ENCODE results near the gene PSD2.
A peak's percentile ranks its signal among the peaks of the same experiment; 100 is the strongest.

Gene PSD2

DNA sequence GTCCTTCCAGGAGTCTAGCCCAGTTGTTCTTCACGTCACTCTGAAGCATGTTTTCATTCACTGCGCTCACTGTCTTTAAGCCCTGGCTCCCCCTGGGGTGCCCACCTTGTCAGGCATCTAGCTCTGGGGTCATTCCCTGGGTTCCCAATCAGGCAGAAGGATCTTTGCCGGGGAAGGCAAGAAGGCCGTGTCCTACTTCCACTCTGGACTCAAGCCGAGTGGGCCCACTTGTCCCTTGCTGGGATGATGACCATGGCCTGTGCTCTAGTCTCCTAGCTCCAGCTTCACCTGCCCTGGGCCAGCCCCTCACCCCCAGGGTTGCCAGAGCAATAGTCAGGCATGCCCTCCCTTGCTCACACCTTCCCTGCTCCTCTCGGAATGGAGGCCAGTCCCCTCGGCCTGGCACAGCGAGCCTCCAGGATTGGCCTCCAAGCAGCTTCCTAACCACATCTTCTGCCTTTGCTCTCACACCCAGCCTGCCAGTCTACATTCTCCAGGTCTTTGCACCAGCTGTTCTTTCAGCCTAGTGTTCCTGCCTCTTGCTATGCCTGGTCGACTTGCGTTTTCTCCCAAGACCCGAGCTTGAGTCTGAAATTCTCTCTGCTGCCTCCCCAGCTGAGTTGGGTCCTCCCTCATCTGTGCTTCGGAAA lies 32.2 kb upstream of the PSD2 start:
- DNase-seq (ENCODE audit: low read depth in 2 of 2), result no peak

DNA sequence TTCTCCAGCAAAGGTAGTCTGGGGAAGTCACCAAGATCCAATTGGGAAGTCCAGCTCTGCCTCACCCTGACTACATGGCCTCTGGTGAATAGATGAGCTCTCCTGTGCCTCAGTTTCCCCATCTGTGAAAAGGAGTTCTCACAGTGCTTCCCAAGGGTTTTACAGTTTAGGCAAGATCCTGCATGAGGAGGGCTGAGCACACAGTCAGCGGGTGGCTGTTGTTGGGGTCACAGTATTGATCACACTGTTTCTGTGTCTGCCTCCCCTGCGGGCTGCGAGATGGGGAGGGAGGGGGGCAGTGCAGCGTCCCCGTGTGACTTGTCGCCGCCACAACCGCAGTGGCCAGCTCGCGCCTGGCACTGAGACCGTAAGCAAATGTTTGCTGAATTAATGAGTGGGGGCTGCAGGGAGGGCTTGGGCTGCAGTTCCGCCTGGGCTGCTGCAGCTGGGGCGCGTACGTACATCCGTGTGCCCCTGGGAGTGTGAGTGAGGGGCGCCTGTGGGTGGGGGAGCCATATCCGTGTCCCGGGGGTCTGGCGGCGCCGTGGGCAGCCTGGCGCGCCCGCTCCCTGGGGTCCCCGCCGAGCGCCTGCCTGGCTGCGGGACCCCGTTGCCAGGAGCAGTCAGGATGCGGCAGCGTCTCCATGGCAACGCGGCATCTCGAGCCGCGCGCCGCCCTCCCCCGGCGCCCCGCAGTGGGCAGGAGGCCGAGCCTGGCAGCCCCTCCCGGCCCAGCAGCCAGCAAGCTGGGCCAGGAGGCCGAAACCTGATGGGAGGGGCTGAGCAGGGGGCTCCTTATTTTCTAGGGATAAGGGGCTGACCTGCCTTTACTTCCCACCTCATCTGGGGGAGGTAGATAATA lies 31.4 kb upstream of the PSD2 start:
- DNase-seq (ENCODE audit: low read depth in 2 of 2), result no peak

DNA sequence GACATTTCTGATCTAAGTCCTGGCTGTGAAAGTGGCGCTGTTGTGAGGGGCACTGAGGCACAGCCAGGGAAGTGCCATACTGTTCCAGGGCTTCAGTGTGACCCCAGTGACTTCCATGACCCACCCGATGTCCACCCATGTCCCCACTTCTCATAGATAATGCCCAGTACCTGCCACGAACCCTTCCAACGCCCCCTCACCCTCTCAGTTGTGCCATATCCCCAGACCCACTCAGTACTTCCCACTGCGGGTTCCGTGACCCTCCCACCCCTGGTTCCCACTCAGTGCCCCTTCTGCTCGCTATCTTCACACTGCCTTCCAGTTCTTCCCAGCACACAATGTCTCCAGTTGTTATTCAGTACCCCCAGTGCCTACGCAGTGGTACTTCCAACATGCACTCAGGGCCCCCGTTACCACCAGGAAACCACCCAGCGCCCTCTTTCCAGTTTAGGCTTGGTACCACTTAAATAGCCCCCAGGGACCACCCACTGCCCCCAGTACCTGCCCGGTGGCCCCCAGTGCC lies 30.7 kb upstream of the PSD2 start:
- no peak for DNase-seq (ENCODE audit: low read depth in 2 of 2)

DNA sequence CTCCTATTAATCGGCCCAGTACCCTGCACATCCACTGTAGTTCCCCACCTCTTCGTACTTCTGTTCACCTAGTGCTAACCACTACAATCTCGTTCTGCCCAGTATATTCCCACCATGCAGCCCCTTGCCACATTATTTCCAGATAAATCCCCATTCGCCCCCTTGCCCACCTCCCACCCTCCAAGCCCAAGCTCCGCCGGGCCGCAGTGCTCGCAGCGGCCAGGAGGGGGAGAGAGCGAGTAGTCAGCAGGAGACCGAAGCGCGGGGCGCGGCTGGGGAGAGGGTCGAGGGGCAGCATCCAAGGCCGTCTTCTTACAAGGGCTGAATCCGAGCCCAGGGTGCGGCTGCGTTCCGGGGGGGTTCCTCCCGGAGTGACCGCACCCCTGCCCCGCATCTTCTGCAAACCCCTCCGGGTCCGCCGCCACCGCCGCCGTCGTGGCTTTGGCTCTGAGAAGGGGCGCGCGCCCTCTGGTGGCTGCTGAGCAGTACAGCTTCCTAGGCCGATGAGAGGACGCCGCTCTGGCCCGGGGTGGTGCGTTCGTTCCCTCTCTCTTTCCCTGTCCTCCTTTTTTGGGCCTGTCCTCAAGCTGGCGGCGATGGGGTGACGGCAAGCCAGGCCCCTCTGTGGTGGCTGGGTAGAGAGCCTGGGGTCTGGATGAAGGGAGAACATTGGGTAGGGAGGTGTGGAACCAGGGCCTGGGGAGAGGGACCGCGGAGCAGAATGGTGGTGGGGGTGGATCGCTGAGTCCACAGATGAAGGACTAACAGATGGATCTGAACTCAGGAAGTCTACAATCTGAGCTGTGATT lies 30.0 kb upstream of the PSD2 start:
- DNase-seq (ENCODE audit: low read depth in 2 of 2), result peak; percentile 57 to 77

DNA sequence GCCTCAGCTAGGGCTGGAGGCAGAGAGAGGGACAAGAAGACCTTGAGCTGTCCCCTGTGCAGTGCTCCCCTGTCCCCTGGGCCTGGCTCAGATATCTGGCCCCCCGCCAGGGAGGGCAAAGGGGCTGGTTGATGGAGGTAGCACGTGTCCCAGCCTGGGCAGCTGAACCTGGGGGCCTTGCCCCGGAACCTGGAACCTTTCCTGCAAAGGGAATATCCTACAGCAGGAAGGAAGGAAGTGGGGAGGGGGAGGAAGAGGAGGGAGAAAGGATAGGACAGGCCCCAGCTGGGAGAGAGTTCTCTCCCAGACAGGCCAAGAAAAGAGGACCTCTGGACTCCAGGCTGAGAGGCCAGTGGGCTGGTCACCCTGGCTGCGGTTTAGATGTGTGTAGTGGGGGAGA lies 27.6 kb upstream of the PSD2 start:
- DNase-seq (ENCODE audit: low read depth in 2 of 2), result no peak

DNA sequence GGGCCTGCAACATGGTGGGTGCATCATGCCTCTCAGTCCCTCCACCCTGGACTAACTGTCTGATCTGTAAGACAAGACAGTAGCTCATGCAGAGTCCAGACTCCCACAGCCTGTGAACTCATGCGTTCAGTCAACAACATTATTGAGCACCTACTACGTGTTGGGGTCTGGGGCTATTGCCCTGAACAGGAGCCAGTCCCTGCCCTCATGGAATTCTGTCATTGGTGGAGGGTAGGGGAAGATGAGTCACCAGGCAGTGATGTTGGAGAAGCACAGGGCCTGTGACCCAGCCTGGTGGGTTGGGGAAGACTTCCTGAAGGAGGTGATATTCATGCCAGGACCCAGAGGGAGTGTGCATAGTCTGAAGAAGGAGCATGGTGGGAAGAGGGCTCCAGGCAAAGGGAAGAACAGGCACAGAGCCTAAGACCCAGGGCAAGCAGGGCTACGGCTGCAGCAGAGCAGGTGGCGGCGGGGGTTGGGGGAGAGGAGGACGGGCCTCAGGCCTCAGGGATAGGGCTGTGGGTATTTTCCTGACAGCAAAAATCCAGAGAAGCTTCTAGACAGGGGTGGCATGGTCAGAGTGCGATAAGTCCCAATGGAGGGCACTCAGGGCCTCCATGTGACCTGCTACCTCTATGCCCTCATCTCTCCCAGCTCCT lies 26.7 kb upstream of the PSD2 start:
- DNase-seq (ENCODE audit: low read depth in 2 of 2), result no peak

DNA sequence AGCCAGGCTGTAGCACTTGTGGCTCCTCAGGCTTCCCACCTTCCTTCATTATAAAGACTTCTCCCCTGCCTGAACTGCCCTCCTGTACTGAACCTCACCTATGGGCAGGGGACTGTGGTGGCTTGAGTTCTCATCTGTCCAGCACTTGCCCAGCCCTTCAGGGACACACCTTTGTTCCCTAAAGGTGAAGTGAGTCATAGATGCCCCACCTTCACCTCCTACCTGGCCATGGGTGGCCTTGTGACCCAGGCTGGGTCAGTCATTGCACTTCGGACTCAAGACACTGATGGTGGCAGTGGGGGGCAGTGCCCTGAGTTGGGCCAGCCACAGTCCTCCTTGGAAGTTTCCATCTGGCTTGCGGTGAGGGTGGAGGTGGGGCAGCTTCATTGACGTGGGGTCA lies 26.1 kb upstream of the PSD2 start:
- DNase-seq (ENCODE audit: low read depth in 2 of 2), result no peak

DNA sequence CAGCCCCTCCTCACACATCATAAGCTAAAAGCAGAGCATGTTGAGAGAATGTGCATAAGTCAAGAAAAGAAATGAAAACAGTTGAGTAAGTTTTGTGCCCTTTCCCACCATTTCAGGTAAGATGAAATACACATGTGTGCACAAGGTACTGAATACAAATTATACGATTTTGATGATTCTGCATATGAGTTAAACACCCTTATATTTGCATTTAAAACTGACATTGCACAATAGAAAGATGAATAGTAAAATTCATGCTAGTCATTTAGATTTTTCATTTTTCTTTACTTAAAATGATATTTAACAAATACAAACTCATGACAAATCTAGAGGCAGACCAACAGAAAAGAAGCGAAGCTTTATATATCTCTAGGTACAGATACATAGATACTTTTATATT lies 24.9 kb upstream of the PSD2 start:
- DNase-seq (ENCODE audit: low read depth in 2 of 2), result no peak

DNA sequence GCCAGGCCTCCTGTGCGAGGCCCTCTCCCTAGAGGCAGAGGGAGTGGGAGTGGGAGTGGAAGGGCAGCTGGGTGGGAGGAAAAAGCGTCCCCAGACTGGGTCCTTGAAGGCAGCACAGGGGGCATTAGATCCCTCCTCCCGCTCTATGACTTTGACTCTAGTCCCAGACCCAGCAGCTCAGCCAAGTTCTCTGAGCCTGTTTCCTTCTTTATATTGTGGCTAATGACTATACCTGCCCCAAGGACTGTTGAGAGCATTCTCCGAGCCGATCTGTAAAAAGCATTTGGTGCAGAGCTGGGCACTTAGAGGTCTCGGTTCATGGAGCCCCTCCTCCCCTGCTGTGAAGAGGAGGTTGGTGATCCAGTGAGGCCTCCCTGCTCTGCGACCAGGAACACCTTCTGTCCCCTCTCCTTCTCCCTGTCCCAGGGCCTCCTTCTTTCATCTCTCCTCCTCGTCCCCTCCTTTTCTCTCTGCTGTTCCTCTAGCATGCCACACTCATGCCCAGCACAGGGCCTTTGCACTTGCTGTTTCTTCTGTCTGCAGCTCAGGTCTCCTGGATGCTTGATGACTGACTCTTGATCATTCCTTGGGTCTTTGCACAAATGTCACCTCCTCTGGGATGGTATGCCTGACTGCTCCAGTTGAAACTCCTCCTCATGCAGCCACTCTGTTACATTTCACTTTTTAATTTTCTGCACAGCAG lies 23.4 kb upstream of the PSD2 start:
- DNase-seq (ENCODE audit: low read depth in 2 of 2), result no peak

DNA sequence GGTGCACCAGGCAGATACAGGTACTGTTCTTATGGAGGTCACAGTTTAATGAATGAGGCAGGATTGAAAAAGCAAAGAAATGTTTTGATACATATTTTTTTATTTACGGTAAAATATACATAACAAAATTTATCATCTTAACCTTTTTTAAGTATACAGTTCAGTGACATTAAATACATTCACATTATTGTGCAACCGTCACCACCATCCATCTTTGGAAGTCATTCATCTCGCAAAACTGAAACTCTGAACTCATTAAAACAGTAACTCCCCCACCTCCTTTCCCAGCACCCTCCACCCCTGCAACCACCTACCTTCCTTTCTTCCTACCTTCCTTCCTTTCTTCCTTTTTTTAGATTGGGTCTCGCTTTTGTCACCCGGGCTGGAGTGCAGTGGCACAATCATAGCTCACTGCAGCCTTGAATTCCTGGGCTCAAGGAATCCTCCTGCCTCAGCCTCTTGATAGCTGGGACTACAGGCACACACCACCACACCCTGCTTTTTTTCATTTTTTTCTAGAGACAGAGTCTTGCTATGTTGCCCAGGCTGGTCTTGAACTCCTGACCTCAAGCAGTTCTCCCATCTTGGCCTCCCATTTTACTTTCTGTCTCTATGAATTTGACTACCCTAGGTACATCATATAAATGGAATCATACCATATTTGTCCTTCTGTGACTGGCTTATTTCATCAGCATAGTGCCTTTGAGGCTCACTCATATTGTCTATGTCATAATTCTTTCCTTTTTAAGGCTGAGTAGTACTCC lies 22.5 kb upstream of the PSD2 start:
- no peak for DNase-seq (ENCODE audit: low read depth in 2 of 2)

DNA sequence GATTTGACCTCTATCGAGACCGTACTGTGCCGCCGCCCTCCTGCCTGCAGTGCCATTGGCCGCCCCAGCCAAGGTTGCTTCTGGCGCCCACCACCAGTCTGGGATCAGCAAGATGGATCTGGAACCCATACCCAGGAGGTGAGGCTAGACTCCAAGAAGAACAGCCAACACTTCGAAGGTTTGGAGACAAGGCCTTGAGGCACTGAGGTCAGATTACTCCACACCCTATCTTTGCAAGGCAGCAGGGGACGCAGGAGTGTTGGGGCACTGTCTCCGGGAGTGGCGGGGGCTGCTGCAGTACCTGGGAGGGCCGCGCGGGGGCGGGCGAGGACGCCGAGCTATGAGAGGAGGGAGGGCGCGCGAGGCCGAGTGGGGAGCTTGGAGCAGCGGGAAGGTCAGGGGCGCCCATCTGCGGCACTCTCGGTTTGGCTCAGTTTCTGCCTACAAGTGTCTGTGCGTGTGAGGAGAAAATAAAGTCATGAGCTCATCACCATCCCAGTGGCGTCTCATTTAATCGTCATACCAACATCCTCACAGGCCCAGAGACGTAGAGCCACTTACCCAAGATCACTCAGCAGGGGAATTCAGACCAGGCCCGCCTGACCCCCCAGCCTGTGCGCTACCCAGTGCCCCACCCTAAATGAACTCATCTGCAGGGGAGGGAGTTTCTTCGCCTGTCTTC lies 20.5 kb upstream of the PSD2 start:
- DNase-seq (ENCODE audit: low read depth in 2 of 2), result peak; percentile 64 to 67

DNA sequence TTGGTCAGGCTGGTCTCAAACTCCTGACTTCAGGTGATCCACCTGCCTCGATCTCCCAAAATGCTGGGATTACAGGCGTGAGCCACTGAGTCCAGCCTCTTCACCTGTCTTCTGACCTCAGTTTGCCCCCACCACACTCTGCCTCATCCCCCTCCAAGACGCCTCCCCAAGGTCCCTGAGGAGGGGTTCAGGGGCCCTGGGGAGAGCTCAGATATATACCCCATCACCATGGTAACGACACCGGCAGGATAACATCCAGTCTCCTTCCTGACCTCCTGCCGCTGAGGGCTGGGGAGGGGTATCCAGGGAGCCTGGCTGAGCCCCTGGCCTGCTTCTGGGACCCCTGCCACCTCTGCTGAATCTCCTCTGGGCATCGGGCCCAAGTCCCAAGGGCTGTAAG lies 19.7 kb upstream of the PSD2 start:
- no peak for DNase-seq (ENCODE audit: low read depth in 2 of 2)

DNA sequence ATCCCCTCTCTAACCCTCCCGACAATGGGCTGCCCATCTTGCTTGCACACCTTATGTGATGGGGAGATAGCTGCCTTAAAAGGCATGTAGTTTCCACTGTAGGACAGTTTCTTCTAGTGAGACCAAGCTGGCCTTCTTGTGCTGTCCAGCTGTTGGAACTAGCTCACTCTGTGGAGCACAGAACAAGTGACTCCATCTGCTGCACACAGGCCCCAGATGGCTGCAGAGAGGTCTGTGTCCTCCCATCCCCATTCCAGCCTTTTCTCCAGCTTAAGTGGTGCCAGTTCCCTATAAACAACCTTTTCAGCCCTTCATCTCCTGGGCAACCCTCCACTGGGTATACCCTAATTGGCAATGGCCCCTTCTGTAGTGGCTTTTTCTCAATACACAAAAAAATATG lies 18.7 kb upstream of the PSD2 start:
- no peak for DNase-seq (ENCODE audit: low read depth in 2 of 2)

DNA sequence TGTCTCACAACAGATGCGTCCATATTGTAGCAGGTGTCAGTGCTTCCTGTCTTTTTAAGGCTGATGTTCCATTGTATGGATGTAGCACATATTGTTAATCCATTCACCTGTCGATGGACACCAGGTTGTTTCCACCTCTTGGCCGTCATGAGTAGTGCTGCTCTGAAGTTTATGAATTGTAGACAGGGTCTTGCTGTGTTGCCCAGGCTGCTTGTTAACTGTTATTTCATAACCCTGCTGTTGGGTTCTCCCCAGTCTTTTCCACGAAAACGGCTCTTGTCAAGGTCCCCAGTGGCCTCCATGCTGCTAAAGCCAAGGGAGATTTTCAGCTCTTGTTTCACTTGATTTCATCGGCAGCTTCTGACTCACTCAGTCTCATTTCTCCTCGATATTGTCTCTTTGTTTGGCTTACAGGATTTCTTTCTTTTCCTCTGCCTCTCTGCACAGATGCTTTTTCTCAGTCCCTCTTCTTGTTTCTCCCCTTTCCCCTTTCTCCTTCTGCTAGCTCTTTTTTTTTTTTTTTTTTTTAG lies 12.1 kb upstream of the PSD2 start:
- DNase-seq (ENCODE audit: low read depth in 2 of 2), result no peak

DNA sequence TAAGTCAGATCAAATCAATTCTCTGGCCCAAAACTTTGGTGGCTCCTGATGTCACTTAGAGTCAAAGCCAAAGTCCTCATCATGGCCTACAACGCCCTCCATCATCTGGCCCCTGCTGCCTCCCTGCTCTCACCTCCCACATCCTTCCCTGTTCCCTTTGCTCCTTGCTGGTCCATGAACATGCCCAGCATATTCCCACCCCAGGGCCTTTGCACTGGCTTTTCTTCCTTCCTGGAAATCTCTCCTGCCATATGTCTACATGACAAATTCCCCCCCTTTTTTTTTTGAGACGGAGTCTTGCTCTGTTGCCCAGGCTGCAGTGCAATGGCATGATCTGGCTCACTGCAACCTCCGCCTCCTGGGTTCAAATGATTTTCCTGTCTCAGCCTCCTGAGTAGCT lies 11.1 kb upstream of the PSD2 start:
- DNase-seq (ENCODE audit: low read depth in 2 of 2), result no peak

DNA sequence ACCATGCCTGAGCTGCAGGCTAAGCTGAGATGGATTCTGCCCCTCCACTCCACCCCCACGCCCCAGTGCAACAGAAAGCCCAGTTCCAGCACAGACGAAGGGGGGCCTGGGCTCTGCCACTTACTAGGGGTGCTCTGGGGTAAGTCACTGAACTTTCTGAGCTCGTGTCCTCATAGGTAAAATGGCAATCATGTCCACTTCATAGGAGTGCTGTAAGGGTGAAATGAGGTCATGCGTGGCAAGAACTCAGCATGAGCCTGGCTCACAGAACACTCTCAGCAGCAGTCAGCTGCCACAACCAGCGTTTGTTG lies 8.4 kb upstream of the PSD2 start:
- DNase-seq (ENCODE audit: low read depth in 2 of 2), result no peak

DNA sequence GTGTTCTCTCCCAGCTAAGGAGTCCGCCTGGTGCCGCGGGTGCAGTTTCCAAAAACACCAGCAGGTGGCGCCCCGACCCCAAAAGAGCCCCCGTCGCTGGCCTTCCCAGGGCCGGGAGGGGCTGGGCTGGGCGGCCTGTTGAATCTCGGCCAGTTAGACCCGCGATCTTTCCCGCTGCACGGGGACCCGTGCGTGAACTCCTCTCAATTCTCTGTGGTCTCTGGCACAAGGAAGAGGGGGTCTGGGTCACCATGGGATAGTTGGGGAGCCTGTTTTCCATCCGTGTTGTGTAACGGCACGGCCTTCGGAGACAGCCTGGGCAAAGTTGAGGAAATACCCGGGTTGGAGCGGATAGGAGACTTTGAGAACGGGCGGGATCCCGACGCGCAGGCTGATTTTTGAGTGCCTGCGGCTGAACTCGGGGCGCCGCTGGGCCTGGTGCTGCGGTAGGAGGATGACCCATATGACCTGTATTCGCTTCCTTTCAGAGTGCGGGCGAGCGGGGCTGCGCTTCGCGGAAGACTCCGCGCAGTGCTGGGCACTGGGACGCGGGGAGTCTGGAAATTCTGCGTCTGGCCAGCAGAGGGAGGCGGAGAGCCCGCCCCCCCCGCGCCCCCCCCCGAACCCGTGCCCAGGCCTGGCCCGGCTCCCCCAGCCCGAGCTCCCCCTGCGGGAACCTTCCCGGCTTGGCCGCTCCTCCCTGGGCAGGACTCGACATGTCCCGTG lies 7.9 kb upstream of the PSD2 start:
- peak; percentile 81 to 82 for DNase-seq (ENCODE audit: low read depth in 2 of 2)

DNA sequence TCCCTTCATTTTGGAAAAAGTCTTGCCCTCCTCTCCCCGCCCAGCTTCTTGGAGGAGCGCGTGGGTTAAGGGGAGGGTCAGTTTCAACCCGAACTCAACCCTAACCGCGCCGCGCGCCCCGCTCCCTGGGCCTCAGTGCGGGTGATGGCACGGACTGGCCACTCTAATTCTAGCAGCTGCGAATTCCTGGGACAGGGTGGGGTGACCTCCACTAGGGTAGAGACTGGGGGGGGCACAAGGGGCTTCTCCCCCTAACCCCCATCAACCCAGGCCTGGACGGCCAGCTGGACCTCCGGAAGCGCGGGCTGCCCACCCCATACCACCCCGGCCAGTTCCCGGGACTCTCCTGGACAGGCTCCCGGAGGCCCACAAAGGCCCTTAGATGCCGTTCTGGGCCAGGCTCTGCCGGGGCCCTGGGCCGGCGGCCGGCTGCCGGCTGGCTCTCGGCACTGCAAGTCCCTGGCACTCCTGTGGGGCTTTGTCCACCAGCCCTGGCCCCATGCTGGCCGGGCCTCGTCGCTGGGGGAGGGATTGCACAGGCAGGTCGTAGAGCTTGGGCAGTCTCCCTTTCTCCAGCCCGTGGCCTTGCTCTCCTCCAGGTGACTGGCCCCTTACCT lies 7.2 kb upstream of the PSD2 start:
- DNase-seq (ENCODE audit: low read depth in 2 of 2), result no peak

Measured in stimulated activated CD8-positive, alpha-beta memory T cell treated with anti-CD3 and anti-CD28 coated beads, Interleukin-7, amount 100 ng/mL, for 1 hour (primary cell).